Measurements from ENCODE around the gene UGCG. TPM values are rescaled to one million over a fixed set of nuclear protein-coding genes. Genes with fewer than 3 reads are reported as not detected.

The UGCG gene
- total RNA-seq, 1 donor, result 70.9 TPM

DNA sequence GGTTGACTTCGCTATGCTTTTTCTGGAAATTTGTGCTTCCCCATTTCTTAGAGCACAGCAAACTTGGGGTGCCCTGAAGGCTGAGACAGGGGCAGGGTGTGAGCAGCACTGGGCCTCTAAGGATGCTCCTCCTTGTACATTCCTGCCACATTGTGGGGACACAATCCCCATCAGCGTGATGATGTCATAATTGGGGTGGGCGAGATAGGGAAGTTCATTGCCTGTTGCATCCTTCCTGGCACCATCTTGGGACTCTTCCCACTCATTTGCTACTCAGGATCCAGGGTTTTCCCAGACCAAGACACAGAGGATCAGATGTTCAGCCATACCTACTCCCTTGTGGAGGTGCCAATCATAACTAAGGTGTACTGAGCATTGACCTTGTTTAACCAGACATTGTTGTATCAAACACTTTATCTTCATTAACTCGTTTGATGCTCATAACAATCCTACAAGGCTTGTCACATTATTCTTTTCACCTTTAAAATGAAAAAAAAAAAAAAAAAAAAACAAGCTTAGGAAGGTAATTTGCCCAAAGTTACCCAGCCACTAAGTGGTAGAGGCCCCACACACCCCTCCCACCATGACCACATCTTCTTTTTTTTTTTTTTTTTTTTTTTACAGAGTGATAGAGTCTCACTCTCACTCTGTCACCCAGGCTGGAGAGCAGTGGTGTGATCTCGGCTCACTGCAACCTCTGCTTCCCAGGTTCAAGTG, 87.6 kb downstream of the UGCG start:
- no peak overlapping the region for H3K4me3 ChIP-seq (ENCODE audit: low read depth, low read length)
- TF ChIP-seq, protein P1, sequence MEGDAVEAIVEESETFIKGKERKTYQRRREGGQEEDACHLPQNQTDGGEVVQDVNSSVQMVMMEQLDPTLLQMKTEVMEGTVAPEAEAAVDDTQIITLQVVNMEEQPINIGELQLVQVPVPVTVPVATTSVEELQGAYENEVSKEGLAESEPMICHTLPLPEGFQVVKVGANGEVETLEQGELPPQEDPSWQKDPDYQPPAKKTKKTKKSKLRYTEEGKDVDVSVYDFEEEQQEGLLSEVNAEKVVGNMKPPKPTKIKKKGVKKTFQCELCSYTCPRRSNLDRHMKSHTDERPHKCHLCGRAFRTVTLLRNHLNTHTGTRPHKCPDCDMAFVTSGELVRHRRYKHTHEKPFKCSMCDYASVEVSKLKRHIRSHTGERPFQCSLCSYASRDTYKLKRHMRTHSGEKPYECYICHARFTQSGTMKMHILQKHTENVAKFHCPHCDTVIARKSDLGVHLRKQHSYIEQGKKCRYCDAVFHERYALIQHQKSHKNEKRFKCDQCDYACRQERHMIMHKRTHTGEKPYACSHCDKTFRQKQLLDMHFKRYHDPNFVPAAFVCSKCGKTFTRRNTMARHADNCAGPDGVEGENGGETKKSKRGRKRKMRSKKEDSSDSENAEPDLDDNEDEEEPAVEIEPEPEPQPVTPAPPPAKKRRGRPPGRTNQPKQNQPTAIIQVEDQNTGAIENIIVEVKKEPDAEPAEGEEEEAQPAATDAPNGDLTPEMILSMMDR (IDR thresholded peaks at IDR 0.05; ENCODE audit: insufficient read depth, low read length), result no peak

More for the DNA sequence above, 87.6 kb downstream of the UGCG start:
- DNase-seq (ENCODE audit: low read depth), result no peak

Small RNA genes within 50 kb of the gene (small RNA-seq; reads per million reads assigned to genes)
- gene MIR4668, result not detected

Other genes with a start within 250 kb of the UGCG start
- 43.6 and 144 TPM in 2 replicates for gene GNG10, start 235.2 kb upstream of the UGCG start, total RNA-seq (ENCODE audit: low replicate concordance)
- gene SHOC1, start 101.9 kb upstream of the UGCG start, total RNA-seq (ENCODE audit: low replicate concordance), result 0.09 TPM in 1 of 2 replicates, not detected in the other